ENCODE results near the gene PRKG1.

PRKG1 gene

GRCh38 chr10:51638737-51639136 is 564.5 kb downstream of the PRKG1 start:
- no peak for DNase-seq (ENCODE audit: low read depth in 2 of 3, low spot score in 2 of 3)

GRCh38 chr10:51640120-51640819 is 566.0 kb downstream of the PRKG1 start:
- no peak for DNase-seq (ENCODE audit: low read depth in 2 of 3, low spot score in 2 of 3)

GRCh38 chr10:51642581-51642980 is 568.3 kb downstream of the PRKG1 start:
- no peak for DNase-seq (ENCODE audit: low read depth in 2 of 3, low spot score in 2 of 3)

- no peak for DNase-seq (ENCODE audit: low read depth in 2 of 3, low spot score in 2 of 3)
Observed at GRCh38 chr10:51643734-51644133, 569.4 kb downstream of the PRKG1 start.

- DNase-seq (ENCODE audit: low read depth in 2 of 3, low spot score in 2 of 3): no peak
Observed at GRCh38 chr10:51649064-51649463, 574.8 kb downstream of the PRKG1 start.

GRCh38 chr10:51651063-51651462 is 576.8 kb downstream of the PRKG1 start:
- no peak for DNase-seq (ENCODE audit: low read depth in 2 of 3, low spot score in 2 of 3)

- no peak for DNase-seq (ENCODE audit: low read depth in 2 of 3, low spot score in 2 of 3)
Observed at GRCh38 chr10:51653025-51653424, 578.7 kb downstream of the PRKG1 start.

GRCh38 chr10:51654918-51655317 is 580.6 kb downstream of the PRKG1 start:
- no peak for DNase-seq (ENCODE audit: low read depth in 2 of 3, low spot score in 2 of 3)

GRCh38 chr10:51656503-51656902 is 582.2 kb downstream of the PRKG1 start:
- DNase-seq (ENCODE audit: low read depth in 2 of 3, low spot score in 2 of 3): no peak

- no peak for DNase-seq (ENCODE audit: low read depth in 2 of 3, low spot score in 2 of 3)
Observed at GRCh38 chr10:51658000-51658399, 583.7 kb downstream of the PRKG1 start.

- DNase-seq (ENCODE audit: low read depth in 2 of 3, low spot score in 2 of 3): no peak
Observed at GRCh38 chr10:51659344-51659743, 585.1 kb downstream of the PRKG1 start.

- DNase-seq (ENCODE audit: low read depth in 2 of 3, low spot score in 2 of 3): no peak
Observed at GRCh38 chr10:51663086-51663485, 588.8 kb downstream of the PRKG1 start.

- DNase-seq (ENCODE audit: low read depth in 2 of 3, low spot score in 2 of 3): no peak
Observed at GRCh38 chr10:51666456-51666855, 592.2 kb downstream of the PRKG1 start.

GRCh38 chr10:51667678-51668335 is 593.5 kb downstream of the PRKG1 start:
- DNase-seq (ENCODE audit: low read depth in 2 of 3, low spot score in 2 of 3): no peak

- no peak for DNase-seq (ENCODE audit: low read depth in 2 of 3, low spot score in 2 of 3)
Observed at GRCh38 chr10:51668336-51668689, 594.0 kb downstream of the PRKG1 start.

- no peak for DNase-seq (ENCODE audit: low read depth in 2 of 3, low spot score in 2 of 3)
Observed at GRCh38 chr10:51669041-51669440, 594.8 kb downstream of the PRKG1 start.

GRCh38 chr10:51672039-51672535 is 597.8 kb downstream of the PRKG1 start:
- DNase-seq (ENCODE audit: low read depth in 2 of 3, low spot score in 2 of 3): no peak

- no peak for DNase-seq (ENCODE audit: low read depth in 2 of 3, low spot score in 2 of 3)
Observed at GRCh38 chr10:51675088-51675487, 600.8 kb downstream of the PRKG1 start.

- DNase-seq (ENCODE audit: low read depth in 2 of 3, low spot score in 2 of 3): no peak
Observed at GRCh38 chr10:51679841-51680240, 605.6 kb downstream of the PRKG1 start.

- DNase-seq (ENCODE audit: low read depth in 2 of 3, low spot score in 2 of 3): no peak
Observed at GRCh38 chr10:51683031-51683691, 608.9 kb downstream of the PRKG1 start.

GRCh38 chr10:51685768-51686167 is 611.5 kb downstream of the PRKG1 start:
- DNase-seq (ENCODE audit: low read depth in 2 of 3, low spot score in 2 of 3): no peak

GRCh38 chr10:51687296-51687695 is 613.0 kb downstream of the PRKG1 start:
- no peak for DNase-seq (ENCODE audit: low read depth in 2 of 3, low spot score in 2 of 3)
